HepG2 (cell line): ENCODE results near the gene ENTPD6.

Experiments used
- HDAC2 ChIP-seq: sonication (generic); formaldehyde crosslinking; IDR thresholded peaks from 2 replicates; pipeline ENCODE4 v1.4.0; 2020; ENCODE audit warnings: missing genetic modification reagents
- HMG20B ChIP-seq: conservative IDR thresholded peaks from 2 replicates; pipeline ENCODE4 v1.6.1; 2016; ENCODE audit warnings: missing genetic modification reagents, missing compliant biosample characterization
- HOXA7 ChIP-seq: sonication (generic); formaldehyde crosslinking; IDR thresholded peaks from 2 replicates; pipeline ENCODE4 v1.8.1; 2022; ENCODE audit warnings: mild to moderate bottlenecking, missing genetic modification reagents, moderate library complexity
- IRF2 ChIP-seq: IDR thresholded peaks from 2 replicates; pipeline ENCODE4 v1.6.1; 2018; ENCODE audit warnings: missing genetic modification reagents, missing compliant biosample characterization
- NR2F2 ChIP-seq: IDR thresholded peaks from 2 replicates; pipeline ENCODE4 v1.6.1; 2012; ENCODE audit warnings: low read depth, inconsistent platforms, borderline replicate concordance
- RARA ChIP-seq: IDR thresholded peaks from 2 replicates; pipeline ENCODE4 v1.6.1; 2016; ENCODE audit warnings: missing genetic modification reagents, missing compliant biosample characterization
- REPIN1 ChIP-seq: sonication (generic); formaldehyde crosslinking; IDR thresholded peaks from 2 replicates; pipeline ENCODE4 v1.8.0; 2022; ENCODE audit warnings: missing genetic modification reagents, low read depth, mild to moderate bottlenecking, borderline replicate concordance
- RNF2 ChIP-seq: fragments of 450-650 bp; conservative IDR thresholded peaks from 2 replicates; pipeline ENCODE4 v1.6.1; 2016; ENCODE audit warnings: low read depth
- TAF15 ChIP-seq: fragments of 200-400 bp; formaldehyde crosslinking; IDR thresholded peaks from one replicate; pipeline ENCODE4 v1.6.1; 2018; ENCODE audit warnings: mild to moderate bottlenecking, low read depth, low read length; ENCODE audit not compliant: poor library complexity, severe bottlenecking
- ZNF232 ChIP-seq: sonication (generic); formaldehyde crosslinking; IDR thresholded peaks from 2 replicates; pipeline ENCODE4 v1.4.0; 2020; ENCODE audit warnings: missing genetic modification reagents, borderline replicate concordance
- ZNF251 ChIP-seq: sonication (generic); formaldehyde crosslinking; IDR thresholded peaks from 2 replicates; pipeline ENCODE4 v1.9.0; 2021; ENCODE audit warnings: mild to moderate bottlenecking, missing genetic modification reagents
- TF ChIP-seq, protein P1 (sequence below): sonication (generic); formaldehyde crosslinking; IDR thresholded peaks from 2 replicates; pipeline ENCODE4 v1.5.0; 2020; ENCODE audit warnings: mild to moderate bottlenecking, missing genetic modification reagents, moderate library complexity

GRCh38 chr20:25236450-25237304 lies 41.2 kb downstream of the ENTPD6 start:
- TF ChIP-seq NR2F2 (no peak), ZNF251 (no peak), ZNF232 (CRISPR knock-in tag) (no peak), TAF15 (no peak), HDAC2 (CRISPR knock-in tag) (no peak), HOXA7 (CRISPR knock-in tag) (no peak), RNF2 (no peak), IRF2 (CRISPR knock-in tag) (no peak), HMG20B (CRISPR knock-in tag) (no peak), REPIN1 (no peak), RARA (CRISPR knock-in tag) (no peak)
- TF ChIP-seq, protein P1, sequence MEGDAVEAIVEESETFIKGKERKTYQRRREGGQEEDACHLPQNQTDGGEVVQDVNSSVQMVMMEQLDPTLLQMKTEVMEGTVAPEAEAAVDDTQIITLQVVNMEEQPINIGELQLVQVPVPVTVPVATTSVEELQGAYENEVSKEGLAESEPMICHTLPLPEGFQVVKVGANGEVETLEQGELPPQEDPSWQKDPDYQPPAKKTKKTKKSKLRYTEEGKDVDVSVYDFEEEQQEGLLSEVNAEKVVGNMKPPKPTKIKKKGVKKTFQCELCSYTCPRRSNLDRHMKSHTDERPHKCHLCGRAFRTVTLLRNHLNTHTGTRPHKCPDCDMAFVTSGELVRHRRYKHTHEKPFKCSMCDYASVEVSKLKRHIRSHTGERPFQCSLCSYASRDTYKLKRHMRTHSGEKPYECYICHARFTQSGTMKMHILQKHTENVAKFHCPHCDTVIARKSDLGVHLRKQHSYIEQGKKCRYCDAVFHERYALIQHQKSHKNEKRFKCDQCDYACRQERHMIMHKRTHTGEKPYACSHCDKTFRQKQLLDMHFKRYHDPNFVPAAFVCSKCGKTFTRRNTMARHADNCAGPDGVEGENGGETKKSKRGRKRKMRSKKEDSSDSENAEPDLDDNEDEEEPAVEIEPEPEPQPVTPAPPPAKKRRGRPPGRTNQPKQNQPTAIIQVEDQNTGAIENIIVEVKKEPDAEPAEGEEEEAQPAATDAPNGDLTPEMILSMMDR (CRISPR knock-in tag), result 0 out of 2 replicates have a peak, but pooled peaks have one; percentile 8
